ENCODE data around the gene PRDM12.

Gene PRDM12

GRCh38 chr9:130707225-130707976 is 43.0 kb downstream of the PRDM12 start (continued):
- no peak for TF ChIP-seq ZBTB11 (tag by site-specific recombination; conservative IDR thresholded peaks at IDR 0.05; ENCODE audit: low read depth)
- no peak for TF ChIP-seq ZNF623 (tag by site-specific recombination; IDR thresholded peaks at IDR 0.05)
- TF ChIP-seq ZNF311 (tag by site-specific recombination; IDR thresholded peaks at IDR 0.05; ENCODE audit: borderline replicate concordance) = no peak
- TF ChIP-seq ZNF530 (tag by site-specific recombination; IDR thresholded peaks at IDR 0.05; ENCODE audit: low read depth) = no peak
- TF ChIP-seq RBAK (tag by site-specific recombination; IDR thresholded peaks at IDR 0.05) = no peak
- TF ChIP-seq ZXDB (tag by site-specific recombination; IDR thresholded peaks at IDR 0.05) = no peak
- TF ChIP-seq ZNF501 (tag by site-specific recombination; IDR thresholded peaks at IDR 0.05) = peak; percentile 56; the same call in 1 of the 2 replicates
- TF ChIP-seq ZNF140 (tag by site-specific recombination; IDR thresholded peaks at IDR 0.05) = no peak
- TF ChIP-seq CTCF (tag by site-specific recombination; IDR thresholded peaks at IDR 0.05) = peak; percentile 79
- no peak for TF ChIP-seq ZNF174 (tag by site-specific recombination; IDR thresholded peaks at IDR 0.05)
- no peak for TF ChIP-seq ZNF521 (tag by site-specific recombination; IDR thresholded peaks at IDR 0.05)
- peak; percentile 85 for TF ChIP-seq ZNF2 (tag by site-specific recombination; IDR thresholded peaks at IDR 0.05)
- TF ChIP-seq TRIM28 (IDR thresholded peaks at IDR 0.05; ENCODE audit: borderline replicate concordance, low read length) = no peak
- TF ChIP-seq ZNF664 (tag by site-specific recombination; IDR thresholded peaks at IDR 0.05) = peak; percentile 17; the same call in 1 of the 2 replicates
- TF ChIP-seq ZNF76 (tag by site-specific recombination; IDR thresholded peaks at IDR 0.05; ENCODE audit: borderline replicate concordance, low read depth) = no peak
- no peak for TF ChIP-seq TCF7L2 (IDR thresholded peaks at IDR 0.05; ENCODE audit: borderline replicate concordance, low read depth, low read length)
- no peak for TF ChIP-seq AEBP2 (tag by site-specific recombination; IDR thresholded peaks at IDR 0.05; ENCODE audit: borderline replicate concordance)
- TF ChIP-seq ZNF423 (tag by site-specific recombination; IDR thresholded peaks at IDR 0.05) = no peak
- TF ChIP-seq PRDM6 (tag by site-specific recombination; IDR thresholded peaks at IDR 0.05) = no peak
- peak; percentile 87 for TF ChIP-seq ZNF654 (tag by site-specific recombination; IDR thresholded peaks at IDR 0.05; ENCODE audit: low read depth)
- no peak for TF ChIP-seq ZBTB7A (tag by site-specific recombination; IDR thresholded peaks at IDR 0.05; ENCODE audit: low read depth)
- peak; percentile 96 for TF ChIP-seq ZBTB17 (tag by site-specific recombination; IDR thresholded peaks at IDR 0.05)
- TF ChIP-seq ZNF768 (tag by site-specific recombination; IDR thresholded peaks at IDR 0.05) = no peak
- 0 out of 2 replicates have a peak, but pooled peaks have one; percentile 48 for TF ChIP-seq ZEB2 (tag by site-specific recombination; IDR thresholded peaks at IDR 0.05)
- no peak for TF ChIP-seq ZFHX2 (tag by site-specific recombination; conservative IDR thresholded peaks at IDR 0.05)
- TF ChIP-seq ZNF776 (tag by site-specific recombination; IDR thresholded peaks at IDR 0.05; ENCODE audit: borderline replicate concordance) = no peak
- no peak for TF ChIP-seq ZNF23 (tag by site-specific recombination; IDR thresholded peaks at IDR 0.05; ENCODE audit: borderline replicate concordance)

All from HEK293 (cell line).